ENCODE results near the gene RHBDF2. TPM values are rescaled to one million over a fixed set of nuclear protein-coding genes. Genes with fewer than 3 reads are reported as not detected.

The RHBDF2 gene
- total RNA-seq, 4 donors from 2014 or later = 3.8 to 26.1 (median 8.4) TPM

DNA sequence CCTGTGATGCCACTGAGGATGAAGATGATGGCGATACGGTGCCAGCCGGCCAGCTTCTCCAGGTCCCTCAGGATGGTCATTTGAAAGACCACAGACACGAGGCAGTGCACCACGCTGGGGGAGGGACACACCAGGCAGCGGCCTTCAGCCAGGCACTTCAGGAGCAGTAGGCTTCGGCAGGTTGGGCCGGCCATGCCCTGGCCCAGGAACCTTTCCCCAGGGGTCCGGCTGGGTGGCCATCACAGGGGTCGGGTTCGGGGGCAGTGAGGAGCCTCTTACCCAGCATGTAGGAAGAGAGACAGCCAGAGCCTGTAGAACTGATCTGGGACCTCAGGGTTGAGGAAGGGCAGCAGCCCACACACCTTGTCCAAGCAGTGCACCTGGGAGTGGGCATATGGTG is 28.5 kb downstream of the RHBDF2 start:
- Histone ChIP-seq H3K9me3 (no peaks in the 10 kb centered on the region), H3K27me3 (no peaks in the 10 kb centered on the region), H3K36me3 (no peaks in the 10 kb centered on the region), H3K27ac (no peak overlapping the region), H3K4me1 (no peaks in the 10 kb centered on the region), H3K4me3 (no peak overlapping the region)
- intact Hi-C loops (cut with DNase I; ENCODE audit: low total_unique reads) = no loop called here
- DNase-seq = no peak
- TF ChIP-seq POLR2A (IDR thresholded peaks at IDR 0.05) (no peak), CTCF (IDR thresholded peaks at IDR 0.05) (no peak)

DNA sequence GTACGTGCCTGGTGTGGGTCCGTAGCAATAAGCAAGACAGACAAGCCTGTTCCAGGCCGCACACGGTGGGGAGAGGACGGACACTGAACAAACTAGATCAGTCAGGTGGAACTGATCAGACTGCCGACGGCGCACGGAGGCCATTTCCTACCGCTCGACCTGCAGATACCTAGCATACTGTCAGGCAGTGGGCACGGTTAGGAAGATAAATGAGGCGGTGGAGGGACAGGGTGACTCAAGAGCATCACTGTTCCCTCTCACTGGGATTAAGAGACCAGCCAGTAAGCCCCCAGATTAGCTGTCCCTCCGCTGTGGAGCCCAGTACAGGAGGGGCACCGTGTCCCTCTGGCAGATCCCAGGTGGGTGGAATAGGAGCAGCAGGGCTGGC is 29.0 kb downstream of the RHBDF2 start:
- no peaks in the 10 kb centered on the region for H3K4me1 ChIP-seq
- H3K27ac ChIP-seq = no peak overlapping the region
- DNase-seq = no peak
- intact Hi-C loops (cut with DNase I; ENCODE audit: low total_unique reads) = no loop called here
- no peaks in the 10 kb centered on the region for H3K27me3 ChIP-seq
- H3K9me3 ChIP-seq = no peaks in the 10 kb centered on the region
- H3K4me3 ChIP-seq = no peak overlapping the region
- no peaks in the 10 kb centered on the region for H3K36me3 ChIP-seq
- no peak for TF ChIP-seq CTCF (IDR thresholded peaks at IDR 0.05)
- TF ChIP-seq POLR2A (IDR thresholded peaks at IDR 0.05) = no peak

GRCh38 chr17:76471498-76472257 is 29.5 kb downstream of the RHBDF2 start:
- no peaks in the 10 kb centered on the region for H3K27me3 ChIP-seq
- no peaks in the 10 kb centered on the region for H3K9me3 ChIP-seq
- no peak overlapping the region for H3K4me3 ChIP-seq
- H3K4me1 ChIP-seq = no peaks in the 10 kb centered on the region
- no peaks in the 10 kb centered on the region for H3K36me3 ChIP-seq
- no peak overlapping the region for H3K27ac ChIP-seq
- DNase-seq = no peak
- TF ChIP-seq CTCF (IDR thresholded peaks at IDR 0.05) (no peak), POLR2A (IDR thresholded peaks at IDR 0.05) (no peak)
- intact Hi-C loops (cut with DNase I; ENCODE audit: low total_unique reads) = no loop called here

- Histone ChIP-seq H3K27me3 (no peaks in the 10 kb centered on the region), H3K4me3 (no peak overlapping the region), H3K36me3 (no peaks in the 10 kb centered on the region), H3K9me3 (no peaks in the 10 kb centered on the region), H3K27ac (no peak overlapping the region), H3K4me1 (no peaks in the 10 kb centered on the region)
- no peak for DNase-seq
- TF ChIP-seq CTCF (IDR thresholded peaks at IDR 0.05) (no peak), POLR2A (IDR thresholded peaks at IDR 0.05) (no peak)
- intact Hi-C loops (cut with DNase I; ENCODE audit: low total_unique reads) = no loop called here
These were observed 31.1 kb downstream of the RHBDF2 start for GRCh38 chr17:76469991-76470739.

All from uterus (tissue), 4 donors.